ENCODE results near the gene TAF4B.

GRCh38 chr18:26208977-26209376 lies 17.3 kb upstream of the TAF4B start:
- TF ChIP-seq CTCF (IDR thresholded peaks at IDR 0.05) (no peak), SP1 (CRISPR knock-in tag; conservative IDR thresholded peaks at IDR 0.05) (no peak), RELA (CRISPR knock-in tag; IDR thresholded peaks at IDR 0.05; ENCODE audit: borderline replicate concordance) (no peak)

Measured in WTC11 (cell line).